ENCODE measurements around the gene MAST4.

Gene MAST4

GRCh38 chr5:66850354-66851075 is 254.3 kb downstream of the MAST4 start:
- no peak for DNase-seq

DNA sequence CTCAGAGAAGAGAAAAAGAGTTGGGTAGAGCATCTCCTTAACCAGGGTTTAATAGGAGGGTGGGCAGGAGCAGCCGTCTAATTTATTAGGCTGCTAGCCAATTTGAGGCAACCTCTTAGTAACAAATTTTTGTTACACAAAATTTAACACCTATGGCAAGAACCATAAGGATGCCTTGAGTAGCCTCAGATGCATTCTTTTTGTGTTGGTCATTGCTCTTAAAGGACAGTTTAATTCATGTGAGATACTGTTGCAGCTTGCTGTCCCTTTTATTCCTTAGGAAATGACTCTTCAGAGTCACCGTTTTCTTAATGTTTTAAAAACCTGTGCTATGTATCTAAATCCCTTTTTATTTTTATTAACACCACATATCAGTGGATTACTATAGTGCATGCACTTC is 255.1 kb downstream of the MAST4 start:
- DNase-seq, result no peak

DNA sequence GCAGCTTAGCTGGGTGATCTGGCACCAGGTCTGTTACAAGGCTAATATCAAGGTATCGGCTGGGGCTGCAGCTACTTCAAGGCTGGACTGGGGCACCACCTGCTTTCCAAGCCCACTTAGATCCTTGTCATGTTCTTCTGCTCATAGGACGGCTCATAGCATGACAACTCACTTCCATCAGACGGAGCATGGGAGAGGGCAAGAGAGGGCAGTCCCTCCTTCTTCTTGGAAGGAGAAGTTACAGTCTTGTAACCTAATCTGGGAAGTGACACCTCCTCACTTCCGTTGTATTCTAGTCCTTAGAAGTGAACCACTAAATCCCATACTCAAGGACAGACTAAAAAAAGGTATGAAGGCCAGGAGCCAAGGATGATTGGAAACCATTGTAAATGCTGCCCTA is 258.2 kb downstream of the MAST4 start:
- peak in 1 of 2 donors; percentile 2 for DNase-seq

DNA sequence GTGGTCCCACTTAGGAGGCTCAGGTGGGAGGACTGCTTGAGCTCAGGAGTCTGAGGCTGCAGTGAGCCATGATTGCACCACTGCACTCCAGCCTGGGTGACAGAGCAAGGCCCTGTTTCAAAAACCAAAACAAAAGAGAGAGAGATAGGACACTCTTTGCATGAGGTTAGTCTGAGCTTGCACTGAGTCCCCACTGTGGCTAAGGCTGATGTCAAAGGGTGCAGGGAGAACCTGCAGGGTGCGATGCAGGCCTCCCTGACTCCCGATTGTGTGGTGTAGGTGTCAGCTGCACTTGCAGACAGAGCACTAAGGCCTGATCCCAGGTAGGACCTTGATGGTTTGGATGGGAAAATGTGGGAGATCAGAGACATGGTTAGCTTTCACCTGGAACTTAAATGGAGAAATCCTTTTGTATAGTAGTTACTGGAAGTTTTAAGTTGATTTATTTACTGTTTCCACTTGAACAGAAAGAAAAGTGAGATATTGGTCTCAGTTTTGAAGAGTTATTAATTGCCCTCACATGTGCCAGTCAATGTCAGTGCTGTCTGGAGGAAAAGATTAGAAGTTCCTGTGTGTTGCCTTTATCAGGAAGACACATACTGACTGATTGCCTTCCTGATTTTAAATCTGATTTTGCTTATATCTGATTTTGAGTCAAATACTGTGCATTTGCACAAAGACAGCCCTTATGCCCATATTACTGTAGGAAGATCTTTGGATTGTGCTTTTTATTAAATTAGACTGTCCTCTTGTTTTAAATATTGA is 260.0 kb downstream of the MAST4 start:
- no peak for DNase-seq

- no peak for DNase-seq
These were observed 263.3 kb downstream of the MAST4 start for GRCh38 chr5:66859526-66859925.

DNA sequence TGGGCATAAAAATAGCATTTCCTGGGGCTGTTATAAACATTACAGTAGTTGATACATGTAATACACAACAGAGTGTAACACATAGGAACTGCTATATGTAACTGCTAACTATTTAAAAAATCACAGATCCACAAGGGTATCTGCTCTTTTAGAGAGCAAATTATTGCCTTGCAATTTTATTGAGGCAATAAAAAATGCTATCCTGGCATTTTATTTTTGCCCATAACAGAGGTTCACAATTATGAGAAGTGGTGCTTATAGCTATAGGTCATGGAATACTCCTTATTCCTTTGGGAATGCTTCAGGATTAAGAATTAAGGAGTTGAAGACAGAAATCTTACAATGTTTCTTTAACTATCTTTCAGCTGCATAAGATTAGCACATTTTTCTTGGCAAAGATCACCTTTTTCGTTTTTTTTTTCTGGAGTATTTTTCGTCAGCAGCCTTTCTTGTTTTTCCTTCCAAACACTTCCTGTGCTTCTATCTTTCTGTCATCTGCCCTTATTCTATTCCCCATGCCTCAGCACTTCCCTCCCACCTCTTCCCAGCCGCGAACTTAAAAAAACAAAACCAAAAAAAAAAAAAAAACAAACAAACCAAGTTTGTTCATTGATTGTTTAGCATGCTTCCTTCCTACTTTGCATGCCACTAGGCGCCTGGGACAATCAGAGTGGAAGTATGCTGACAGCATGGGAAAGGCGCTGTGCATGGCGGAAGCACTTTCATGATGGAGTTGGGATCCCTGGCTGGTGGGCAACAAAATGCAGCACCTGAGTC is 264.2 kb downstream of the MAST4 start:
- DNase-seq, result no peak

DNA sequence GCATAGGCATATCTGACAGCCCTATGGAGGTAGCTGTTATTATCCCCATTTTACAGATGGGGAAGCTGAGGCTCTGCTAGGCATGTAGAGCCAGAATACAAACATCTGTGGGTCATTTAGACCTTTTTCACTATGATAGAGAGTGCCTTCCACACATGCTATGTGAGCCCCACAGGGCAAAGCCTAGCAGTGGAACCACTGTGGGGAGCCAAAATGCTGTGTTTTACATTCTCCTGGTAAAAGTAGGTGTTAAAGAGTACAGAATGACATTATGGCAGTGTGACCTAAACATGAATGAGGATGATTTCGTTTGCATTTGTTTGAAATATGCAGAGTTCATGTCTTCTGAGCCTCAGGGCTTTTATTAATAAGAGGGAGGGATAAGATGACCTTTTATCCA is 265.2 kb downstream of the MAST4 start:
- DNase-seq, result no peak

DNA sequence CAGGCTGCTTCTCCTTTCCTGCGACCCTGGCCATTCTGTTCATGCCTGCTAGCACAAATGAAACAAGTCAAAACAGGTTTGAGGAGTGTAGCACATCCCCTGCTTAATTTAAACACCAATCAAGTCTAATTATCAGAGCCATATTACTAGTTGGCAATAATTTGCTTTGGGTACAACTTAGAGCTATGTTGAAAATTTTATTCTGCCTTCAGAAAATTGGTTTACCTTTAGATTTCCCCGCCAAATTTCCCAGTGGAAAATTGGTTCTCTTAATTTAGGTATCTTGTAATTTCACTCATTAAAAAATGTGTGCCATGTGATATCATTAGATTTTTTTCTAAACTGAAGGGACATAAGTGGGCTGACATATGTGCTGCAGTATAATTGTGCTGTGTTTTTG is 265.8 kb downstream of the MAST4 start:
- DNase-seq, result no peak

- DNase-seq, result no peak
These were observed 267.3 kb downstream of the MAST4 start for GRCh38 chr5:66863243-66864170.

- DNase-seq, result peak in 1 of 2 donors; percentile 49
These were observed 268.2 kb downstream of the MAST4 start for GRCh38 chr5:66864240-66864884.

DNA sequence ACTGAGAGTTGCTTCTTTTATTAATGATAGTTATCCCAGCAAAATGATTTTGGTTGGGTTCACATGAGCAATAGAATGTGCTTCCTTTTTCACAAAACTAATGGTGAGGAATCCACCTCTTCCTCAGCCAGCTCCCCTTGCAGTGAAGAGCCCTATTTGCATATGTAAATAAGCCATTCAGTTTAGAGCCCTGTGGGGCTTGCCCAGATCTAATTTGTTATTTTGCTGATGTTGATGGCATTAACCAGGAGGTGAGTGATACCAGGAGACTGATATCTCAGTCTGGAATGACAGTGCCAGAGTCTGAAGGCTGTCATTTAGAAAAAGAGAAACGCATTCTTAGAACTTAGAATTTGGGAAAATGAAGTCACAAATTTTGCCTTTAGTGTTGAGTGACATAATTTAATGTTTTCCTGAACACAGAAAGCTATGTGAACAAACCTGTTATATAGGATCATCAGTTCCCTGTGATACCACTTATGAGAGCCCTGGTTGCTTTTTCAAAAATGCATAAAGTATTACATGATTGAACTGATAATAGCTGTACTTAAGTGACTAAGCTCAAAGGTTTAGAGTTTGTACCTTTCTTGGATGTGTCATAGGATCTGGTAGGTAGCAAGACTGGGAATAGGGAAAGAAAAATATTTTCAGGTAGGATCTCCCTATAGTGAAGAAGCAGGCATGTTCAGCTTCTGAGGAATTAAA is 271.6 kb downstream of the MAST4 start:
- DNase-seq, result no peak

DNA sequence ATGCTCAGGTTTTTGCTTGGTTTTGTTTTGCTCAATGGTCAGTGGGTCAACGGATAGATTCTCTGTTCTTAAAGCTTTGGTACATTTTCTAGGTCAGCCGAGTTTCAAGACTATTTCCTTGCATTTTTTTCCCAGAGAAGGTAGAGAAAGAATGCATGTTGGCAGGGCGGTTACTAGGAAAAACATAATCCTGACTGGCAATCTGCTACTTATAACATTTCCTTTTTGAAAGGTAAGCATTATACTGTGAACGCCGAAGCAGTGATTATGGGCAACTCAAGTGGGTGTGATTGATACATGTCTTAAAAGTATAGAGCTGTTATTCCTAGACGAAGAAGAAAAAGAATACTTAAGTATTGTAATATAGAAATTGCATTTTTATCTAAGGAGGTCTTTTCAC is 273.2 kb downstream of the MAST4 start:
- no peak for DNase-seq

- DNase-seq, result no peak
These were observed 274.5 kb downstream of the MAST4 start for GRCh38 chr5:66870708-66871107.

DNA sequence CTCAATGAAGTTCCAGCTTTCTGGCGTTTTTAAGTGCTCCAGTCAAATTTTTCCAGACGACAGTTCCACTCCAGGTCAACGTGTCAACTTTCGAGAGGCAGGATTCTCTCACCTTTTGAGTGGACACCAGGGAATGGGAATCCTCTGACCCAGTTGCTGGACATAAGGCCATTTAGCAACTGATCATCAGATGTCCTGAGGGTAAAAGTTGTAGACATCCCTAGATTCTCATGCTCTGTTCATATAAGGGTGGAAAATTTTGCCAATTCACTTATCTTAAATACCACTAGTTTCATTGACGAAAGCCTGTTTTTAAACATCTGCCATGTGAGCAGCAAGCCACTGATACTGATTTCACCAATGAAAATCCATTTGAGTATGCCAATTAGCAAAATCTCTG is 275.5 kb downstream of the MAST4 start:
- no peak for DNase-seq

DNA sequence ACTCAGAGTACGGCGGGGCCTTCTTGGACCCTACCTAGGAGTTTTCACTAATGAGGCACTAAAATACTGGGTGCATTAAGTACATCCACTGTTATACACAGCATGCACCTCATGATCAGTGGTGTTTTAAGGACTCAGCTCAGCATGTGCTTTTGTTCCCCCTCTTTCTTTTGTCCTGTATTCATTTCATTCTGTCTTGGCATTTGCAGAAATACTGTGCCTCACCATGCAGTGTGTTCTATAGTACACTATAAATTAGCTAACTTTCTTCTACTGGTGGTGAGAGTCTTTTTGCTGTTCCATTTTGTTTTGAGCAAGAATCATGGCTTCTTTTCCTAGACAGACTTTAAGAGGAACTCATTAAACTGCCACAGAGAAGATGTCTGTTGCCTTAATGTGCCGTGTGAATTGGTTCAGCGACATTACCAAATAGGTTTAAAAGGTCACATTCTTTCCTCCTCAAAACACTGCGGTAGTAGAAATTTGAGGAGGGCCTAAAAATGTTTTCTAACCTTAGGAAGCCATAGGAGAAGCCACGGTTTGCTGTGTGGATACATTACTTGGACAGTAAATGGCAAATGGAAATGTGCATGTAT is 276.6 kb downstream of the MAST4 start:
- no peak for DNase-seq

- no peak for DNase-seq
These were observed 277.8 kb downstream of the MAST4 start for GRCh38 chr5:66874004-66874403.

- DNase-seq, result no peak
These were observed 279.1 kb downstream of the MAST4 start for GRCh38 chr5:66875315-66875714.

- DNase-seq, result no peak
These were observed 280.1 kb downstream of the MAST4 start for GRCh38 chr5:66876266-66876807.

DNA sequence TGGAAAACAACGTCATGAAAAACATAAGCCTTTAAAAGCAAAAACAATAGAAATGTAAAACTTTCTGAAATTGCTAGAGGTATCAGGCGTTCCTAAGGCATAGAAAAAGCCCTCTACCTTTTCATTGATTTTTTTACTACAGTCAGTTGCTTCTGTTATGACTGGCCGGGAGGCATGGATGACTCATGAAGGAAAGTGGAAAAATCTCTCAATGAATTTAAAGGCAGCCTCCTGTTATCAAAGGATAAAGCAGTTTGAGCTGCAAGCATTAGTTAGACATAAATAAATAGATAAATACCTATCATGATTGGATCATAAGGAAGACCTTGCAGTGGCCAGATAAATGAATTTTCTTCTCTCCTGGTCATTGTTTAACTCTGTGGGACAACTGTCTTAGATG is 281.6 kb downstream of the MAST4 start:
- DNase-seq, result no peak

DNA sequence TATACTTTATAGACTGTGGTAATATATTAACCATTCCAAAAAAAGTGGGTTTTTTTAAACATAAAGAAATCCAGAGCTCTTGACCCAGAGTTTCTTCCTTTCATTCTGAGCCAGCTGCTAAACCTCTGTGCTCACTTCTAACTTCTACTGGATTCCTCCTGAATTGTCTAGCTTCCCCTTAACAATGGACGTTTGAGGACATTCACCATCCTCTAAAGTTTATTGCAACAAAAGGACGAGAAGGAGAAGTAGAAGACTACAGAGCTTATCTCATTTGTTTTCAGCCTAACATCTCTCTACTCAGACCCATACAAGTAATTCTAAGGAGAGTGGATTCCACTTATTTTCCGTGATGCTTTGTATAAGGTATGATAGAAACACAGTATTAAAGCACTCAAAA is 284.2 kb downstream of the MAST4 start:
- no peak for DNase-seq

All from CD4-positive, alpha-beta T cell treated with Interferon alpha-2 for 1 hour (primary cell).